Prostate gland (tissue), 2 donors: ENCODE measurements around the gene PPP1R8.

ENCODE experiments used
- CTCF ChIP-seq, 4 experiments: fragments of 200-600 bp in 2 of 4; fragments of 450-650 bp in 2 of 4; sonication (generic) in 2 of 4; IDR thresholded peaks; 1 replicate in 3 of 4; 2 replicates in 1 of 4; pipeline ENCODE4 v1.5.1; 2016 to 2019; ENCODE audit warnings: antibody characterized with exemption in 4 of 4, mild to moderate bottlenecking in 2 of 4, moderate library complexity in 2 of 4
- POLR2A ChIP-seq: fragments of 450-650 bp; IDR thresholded peaks from one replicate; pipeline ENCODE4 v1.6.1; 2016; ENCODE audit warnings: antibody characterized with exemption, mild to moderate bottlenecking
- POLR2AphosphoS5 ChIP-seq: sonication (generic); formaldehyde crosslinking; IDR thresholded peaks from one replicate; pipeline ENCODE4 v1.6.1; 2017; ENCODE audit warnings: antibody characterized with exemption

GRCh38 chr1:27878039-27878438 lies 47.5 kb downstream of the PPP1R8 start:
- TF ChIP-seq POLR2A (no peak), POLR2AphosphoS5 (no peak), CTCF (IDR thresholded peaks at IDR 0.05) (no peak)
